GM21423 (cell line): ENCODE data around the gene CRKL.
"Not testable (repeated sequence)": the region's sequence is repeated elsewhere in the genome, so short reads cannot be mapped to it uniquely, and the experiment has no call there.

Experiments used
- ATAC-seq: cut with Tn5 transposase; IDR thresholded peaks from one replicate; pipeline ENCODE4 v1.9.1; 2021; ENCODE audit warnings: mild to moderate bottlenecking, moderate library complexity; ENCODE audit not compliant: unreplicated experiment

Gene CRKL

GRCh38 chr22:20901093-20902033 is 15.8 kb upstream of the CRKL start:
- not testable (repeated sequence) for ATAC-seq

- no peak for ATAC-seq
These were observed 14.1 kb upstream of the CRKL start for GRCh38 chr22:20903093-20903492.

DNA sequence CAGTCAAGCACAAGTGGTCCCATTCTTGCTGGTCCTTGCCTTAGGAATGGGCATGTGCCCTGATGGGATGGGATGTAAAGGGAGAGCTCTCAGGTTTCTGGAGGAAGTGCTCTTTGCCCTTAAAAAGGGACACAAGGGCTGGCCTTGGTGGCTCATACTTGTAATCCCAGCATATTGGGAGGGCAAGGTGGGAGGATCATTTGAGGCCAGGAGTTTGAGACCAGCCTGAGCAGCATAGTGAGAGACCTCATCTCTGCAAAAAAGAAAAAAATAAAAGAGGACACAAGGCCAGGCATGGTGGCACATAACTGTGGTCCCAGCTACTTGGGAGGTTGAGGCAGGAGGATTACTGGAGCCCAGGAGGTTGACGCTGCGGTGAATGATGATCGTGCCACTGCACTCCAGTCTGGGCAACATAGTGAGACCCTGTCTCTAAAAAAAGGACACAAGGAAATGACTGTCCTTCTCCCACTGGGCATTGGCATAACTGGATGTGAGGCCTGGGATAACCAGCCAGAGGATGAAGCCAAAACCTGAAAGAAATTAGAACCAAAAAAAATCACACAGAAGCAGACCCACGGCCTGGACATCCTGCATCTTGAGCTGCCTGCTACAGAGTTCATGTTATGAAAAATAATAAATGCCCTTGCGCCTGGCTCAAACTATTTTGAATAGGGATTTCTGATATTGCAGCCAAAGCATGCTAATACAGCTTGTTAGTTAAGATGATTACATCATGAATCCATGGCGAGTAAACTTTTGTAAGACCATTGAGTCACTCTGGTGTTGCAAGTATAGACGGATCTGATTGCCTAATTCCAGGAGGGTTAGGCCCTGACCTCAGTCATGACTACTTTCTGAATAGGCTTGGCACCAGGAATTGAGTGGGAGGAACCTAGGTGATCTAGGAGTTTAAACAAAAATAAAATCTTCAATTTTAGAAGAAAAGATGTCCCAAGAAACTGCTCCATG is 12.9 kb upstream of the CRKL start:
- no peak for ATAC-seq

DNA sequence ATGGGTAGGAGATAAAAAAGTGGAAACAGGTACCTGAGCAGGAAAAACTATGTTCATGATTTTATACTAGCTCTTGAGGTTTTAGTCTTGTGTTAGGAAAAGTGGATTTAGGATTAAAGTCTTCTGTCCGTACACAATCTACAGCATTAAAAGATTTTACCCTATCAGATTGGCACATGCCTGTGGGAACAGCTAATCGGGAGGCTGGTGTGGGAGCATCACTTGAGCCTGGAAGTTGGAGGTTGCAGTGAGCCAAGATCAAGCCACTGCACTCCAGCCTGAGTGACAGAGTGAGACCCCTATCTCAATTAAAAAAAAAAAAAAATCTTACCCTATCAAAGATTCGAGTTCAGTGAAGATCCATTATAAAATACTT is 12.2 kb upstream of the CRKL start:
- no peak for ATAC-seq

- ATAC-seq: no peak
These were observed 11.5 kb upstream of the CRKL start for GRCh38 chr22:20905415-20906386.

DNA sequence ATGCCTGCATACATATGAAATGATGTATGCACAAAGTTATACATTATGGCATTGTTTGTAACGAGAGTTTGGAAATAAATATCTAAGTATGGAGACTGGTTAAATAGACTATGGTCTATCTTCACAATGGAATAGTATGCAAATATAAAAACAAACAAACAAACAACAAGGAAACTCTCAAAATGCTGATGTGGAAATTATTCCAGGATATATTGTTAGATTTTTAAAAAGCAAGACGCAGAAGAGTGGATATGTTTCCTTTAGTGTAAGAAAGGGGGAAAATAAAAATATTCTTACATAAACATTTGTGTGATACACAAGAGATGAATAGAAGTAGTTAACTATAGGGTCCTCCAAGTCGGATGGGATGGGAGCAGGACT is 10.8 kb upstream of the CRKL start:
- no peak for ATAC-seq

GRCh38 chr22:20908717-20909116 is 8.5 kb upstream of the CRKL start:
- not testable (repeated sequence) for ATAC-seq

- no peak for ATAC-seq
These were observed 7.5 kb upstream of the CRKL start for GRCh38 chr22:20909543-20910303.

- ATAC-seq: no peak
These were observed 4.7 kb upstream of the CRKL start for GRCh38 chr22:20912494-20912893.

GRCh38 chr22:20918663-20919218 is 1.5 kb downstream of the CRKL start:
- ATAC-seq: no peak

DNA sequence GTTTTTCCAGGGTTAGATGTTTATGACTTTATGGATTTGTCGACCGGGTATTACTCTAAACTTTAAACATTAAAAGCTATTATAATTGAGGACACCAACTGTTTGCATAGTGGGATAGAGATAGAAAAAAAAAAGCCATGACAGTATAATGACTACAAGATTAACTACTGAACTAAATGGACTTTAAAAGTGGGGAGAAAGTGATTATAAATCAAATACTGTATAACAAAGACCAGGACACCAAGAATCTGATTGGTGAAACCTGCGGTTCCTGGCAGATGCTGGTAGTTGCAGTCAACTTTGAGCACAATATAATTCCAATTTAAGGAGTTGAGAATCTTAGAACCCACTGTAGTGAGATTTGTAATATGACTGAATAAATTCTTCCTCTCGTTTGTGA is 2.5 kb downstream of the CRKL start:
- ATAC-seq: no peak

GRCh38 chr22:20920881-20921203 is 3.6 kb downstream of the CRKL start:
- no peak for ATAC-seq

DNA sequence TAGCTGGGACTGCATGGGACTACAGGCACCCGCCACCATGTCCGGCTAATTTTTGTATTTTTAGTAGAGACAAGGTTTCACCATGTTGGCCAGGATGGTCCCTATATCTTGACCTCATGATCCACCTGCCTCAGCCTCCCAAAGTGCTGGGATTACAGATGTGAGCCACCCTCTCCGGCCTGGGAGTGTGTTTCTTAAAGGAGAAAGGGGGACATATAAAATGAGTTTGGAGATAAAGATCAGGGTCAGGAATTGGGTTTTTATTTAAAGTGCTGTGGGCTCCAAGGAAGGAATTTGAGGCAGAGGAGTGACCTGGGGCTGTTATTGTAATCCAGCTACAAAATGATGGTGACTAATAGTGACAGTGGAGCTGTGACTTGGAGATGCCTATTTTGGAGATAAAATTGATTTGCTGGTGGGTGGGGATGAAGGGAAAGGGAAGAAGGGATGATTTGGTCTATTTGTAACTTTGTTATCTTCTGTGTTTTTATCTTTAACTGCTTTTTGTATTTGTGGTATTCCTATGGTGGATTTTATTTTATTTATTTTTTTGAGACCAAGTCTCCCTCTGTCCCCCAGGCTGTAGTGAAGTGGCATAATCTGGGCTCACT is 5.0 kb downstream of the CRKL start:
- ATAC-seq: no peak

DNA sequence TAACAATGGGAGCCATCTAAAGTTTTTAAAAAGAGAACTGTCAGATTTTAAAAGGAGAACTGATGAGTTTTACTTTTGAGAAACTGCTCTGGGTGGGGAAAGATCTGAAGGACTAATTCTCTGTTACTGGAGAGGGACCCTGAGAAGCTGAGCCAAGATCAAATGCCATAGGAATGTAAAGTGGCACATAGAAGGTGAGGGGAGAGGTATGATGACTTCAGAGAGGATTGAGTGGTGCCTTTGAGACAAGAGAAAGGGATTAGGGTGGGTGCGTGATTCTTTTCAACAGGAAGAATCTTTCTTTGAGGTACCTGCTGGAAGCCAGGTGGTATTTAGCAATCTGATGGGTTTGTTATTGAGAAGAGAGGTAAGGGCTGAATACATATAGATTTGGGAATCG is 9.0 kb downstream of the CRKL start:
- ATAC-seq: no peak

DNA sequence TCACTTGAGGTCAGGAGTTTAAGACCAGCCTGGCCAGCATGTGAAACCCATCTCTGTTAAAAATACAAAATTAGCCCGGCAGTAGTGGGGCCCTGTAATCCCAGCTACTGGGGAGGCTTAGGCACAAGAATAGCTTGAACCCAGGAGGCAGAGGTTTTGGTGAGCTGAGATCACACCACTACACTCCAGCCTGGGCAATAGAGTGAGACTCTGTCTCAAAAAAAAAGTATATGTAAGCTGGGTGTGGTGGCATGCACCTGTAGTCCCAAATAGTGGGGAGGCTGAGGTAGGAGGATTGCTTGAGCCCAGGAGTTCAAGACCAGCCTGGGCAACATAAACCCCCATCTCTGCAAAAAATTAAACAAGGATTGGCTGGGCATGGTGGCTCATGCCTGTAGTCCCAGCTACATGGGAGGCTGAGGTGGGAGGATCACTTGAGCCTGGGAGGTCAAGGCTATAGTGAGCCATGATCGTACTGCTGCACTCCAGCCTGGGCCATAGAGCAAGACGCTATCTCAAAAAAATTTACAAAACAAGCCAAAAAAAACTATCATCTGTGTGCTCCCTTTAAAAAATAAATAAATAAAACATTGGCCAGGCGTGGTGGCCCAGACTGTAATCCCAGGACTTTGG is 10.8 kb downstream of the CRKL start:
- no peak for ATAC-seq

DNA sequence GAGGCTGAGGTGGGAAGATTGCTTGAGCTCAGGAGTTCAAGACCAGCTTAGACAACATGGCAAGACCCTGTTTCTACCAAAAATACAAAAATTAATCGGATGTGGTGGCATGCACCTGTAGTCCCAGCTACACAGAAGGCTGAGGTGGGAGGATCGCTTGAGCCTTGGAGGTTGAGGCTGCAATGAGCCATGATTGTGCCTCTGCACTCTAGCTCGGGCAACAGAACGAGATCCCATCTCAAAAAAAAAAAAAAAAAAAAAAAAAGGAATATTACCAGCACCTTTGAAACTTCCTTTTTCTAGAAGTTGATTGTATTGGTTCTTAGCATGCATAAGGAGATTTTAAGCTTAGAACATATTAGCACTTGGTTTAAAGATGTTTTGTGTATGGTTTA is 11.4 kb downstream of the CRKL start:
- no peak for ATAC-seq

GRCh38 chr22:20930004-20930403 is 12.8 kb downstream of the CRKL start:
- ATAC-seq: no peak

DNA sequence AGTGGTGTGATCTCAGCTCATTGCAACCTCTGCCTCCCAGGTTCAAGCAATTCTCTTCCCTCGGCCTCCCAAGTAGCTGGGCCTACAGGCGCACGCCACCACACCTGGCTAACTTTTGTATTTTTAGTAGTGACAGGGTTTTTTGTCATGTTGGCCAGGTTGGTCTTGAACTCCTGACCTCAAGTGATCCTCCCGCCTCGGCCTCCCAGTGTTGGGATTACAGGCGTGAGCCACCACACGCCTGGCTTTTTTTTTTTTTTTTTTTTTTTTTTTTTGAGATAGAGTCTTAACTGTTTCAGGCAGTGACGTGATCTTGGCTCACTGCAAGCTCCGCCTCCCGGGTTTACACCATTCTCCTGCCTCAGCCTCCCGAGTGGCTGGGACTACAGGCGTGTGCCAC is 13.2 kb downstream of the CRKL start:
- not testable (repeated sequence) for ATAC-seq
